Measurements from ENCODE around the gene KIAA0232.

DNA sequence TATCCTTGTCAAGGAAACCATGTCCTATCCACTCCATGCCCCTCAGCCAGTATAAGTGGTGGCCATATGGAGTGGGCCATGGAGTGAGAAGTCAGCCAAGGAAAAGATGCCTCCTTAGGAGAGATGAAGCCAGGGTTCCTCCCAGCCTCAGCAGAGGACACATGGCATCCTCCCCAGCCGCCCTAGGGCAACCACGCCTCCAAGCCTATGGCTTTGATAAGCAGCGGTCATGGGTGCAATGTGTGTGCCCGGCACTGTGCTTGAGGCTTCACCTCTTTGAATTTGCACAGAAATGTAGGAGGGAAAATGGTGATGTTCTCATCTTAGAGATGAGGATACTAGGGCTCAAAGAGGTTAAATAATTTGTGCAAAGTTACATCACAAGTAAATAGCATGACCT, 92.5 kb downstream of the KIAA0232 start:
- TF ChIP-seq FOXM1 (IDR thresholded peaks at IDR 0.05; ENCODE audit: borderline replicate concordance) (no peak), BHLHE40 (IDR thresholded peaks at IDR 0.05; ENCODE audit: borderline replicate concordance) (no peak)

Measured in HEK293T (cell line).